GM21515 (cell line): ENCODE data around the gene AKAP6.

Experiments
- ATAC-seq: cut with Tn5 transposase; IDR thresholded peaks from one replicate; pipeline ENCODE4 v1.9.1; 2021; ENCODE audit not compliant: unreplicated experiment

The AKAP6 gene

DNA sequence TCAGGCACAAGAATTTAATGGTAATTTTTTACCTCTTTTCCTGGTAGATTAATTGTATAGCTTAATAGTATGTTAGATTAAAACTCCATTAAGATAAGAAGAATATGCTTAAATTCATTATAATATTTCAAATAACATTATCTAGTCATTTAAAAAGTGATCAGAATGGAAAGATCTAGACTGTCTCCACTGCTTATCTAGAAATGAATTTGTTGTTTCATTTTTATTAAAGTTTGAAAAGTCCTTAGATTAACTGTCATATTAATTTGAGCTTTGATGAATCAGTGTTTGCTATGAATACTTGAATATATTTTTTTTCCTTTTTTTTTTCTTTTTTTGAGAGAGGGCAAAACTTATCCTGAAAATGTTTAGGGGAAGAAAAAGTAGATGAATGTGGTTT lies 373.0 kb downstream of the AKAP6 start:
- ATAC-seq: no peak

GRCh38 chr14:32702562-32702961 lies 373.5 kb downstream of the AKAP6 start:
- ATAC-seq: peak; percentile 58

GRCh38 chr14:32703183-32703621 lies 374.1 kb downstream of the AKAP6 start:
- ATAC-seq: no peak

GRCh38 chr14:32706721-32707519 lies 377.8 kb downstream of the AKAP6 start:
- ATAC-seq: no peak

- no peak for ATAC-seq
Measured at GRCh38 chr14:32707742-32708500, 378.8 kb downstream of the AKAP6 start.

DNA sequence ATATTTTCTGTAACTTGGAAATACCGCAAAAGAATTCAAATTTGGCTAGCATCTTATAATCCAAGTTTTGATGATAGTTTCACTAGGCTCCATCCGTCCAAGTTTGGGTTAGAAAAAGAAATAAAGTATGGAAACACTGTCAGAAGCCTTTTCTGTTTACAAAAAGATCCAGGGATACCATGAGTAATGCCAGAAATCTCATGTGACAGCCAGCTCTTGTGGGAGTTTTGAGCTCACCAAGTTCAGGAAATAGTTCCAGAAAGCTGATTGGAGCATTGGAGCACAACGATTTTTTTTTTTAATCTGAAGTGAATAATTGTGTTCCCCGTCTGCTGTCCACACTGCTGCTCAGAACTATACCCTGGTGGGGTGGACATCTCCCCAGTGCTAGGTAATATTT lies 379.9 kb downstream of the AKAP6 start:
- ATAC-seq: no peak

DNA sequence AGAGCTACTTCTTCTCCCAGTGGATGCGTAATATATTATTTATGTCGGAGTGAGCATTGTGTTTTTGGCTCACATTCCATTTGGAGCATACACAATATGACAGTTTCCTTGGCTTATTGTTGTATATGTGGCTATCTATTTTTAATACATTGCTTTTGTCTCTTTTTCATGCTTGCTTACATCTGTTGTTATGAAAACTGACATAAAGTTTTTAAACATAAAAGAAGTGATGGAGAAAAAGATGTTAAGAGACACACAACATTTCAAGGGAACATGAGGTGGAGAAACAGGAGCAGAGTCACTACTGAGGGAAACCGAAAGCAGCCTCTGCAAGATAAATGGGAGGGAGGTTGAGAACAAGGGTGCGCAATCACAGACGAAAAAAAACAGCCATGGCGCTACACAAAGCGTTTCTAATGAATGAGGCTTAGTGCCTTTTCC lies 381.2 kb downstream of the AKAP6 start:
- ATAC-seq: no peak

DNA sequence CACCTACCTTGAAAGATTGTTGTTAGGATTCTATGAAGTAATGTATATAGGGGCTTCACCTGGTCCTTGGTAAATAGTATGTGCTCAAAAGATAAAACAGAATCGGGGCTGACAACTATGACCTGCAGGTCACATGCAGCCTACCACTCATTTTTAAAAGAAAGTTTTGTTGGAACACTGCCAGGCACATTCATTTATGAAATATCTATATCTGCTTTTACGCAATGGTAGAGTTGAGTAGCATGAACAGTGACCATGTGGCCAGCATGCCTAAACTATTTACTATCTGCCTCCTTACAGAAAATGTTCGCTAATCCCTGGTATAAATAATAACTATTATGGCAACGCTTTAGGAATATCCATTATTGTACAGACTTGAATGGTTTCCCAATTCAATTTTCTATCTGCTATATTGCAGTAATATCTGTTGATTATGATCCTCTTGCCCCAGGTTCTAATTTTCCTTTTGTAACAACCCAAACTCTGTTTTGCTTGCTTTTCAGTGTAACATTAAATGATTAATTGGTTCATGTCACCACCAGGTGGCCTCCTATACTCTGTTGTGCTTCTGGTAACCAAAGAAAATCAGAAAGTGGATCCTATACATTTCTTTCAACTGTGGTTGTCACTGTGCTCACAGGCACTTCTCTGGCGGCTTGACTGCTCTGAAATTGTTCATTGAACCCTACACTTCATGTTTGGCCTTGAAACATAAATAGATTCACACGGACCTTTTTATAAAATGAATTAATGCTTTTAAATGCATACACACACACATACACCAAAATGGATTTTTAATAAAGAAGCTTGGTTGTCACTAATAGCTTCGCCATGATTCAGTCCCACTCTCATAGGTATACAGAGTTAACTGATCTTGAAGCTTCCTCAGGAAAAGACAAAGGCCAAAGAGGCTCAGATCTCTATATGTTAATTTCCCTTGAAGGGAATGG lies 381.9 kb downstream of the AKAP6 start:
- ATAC-seq: no peak

DNA sequence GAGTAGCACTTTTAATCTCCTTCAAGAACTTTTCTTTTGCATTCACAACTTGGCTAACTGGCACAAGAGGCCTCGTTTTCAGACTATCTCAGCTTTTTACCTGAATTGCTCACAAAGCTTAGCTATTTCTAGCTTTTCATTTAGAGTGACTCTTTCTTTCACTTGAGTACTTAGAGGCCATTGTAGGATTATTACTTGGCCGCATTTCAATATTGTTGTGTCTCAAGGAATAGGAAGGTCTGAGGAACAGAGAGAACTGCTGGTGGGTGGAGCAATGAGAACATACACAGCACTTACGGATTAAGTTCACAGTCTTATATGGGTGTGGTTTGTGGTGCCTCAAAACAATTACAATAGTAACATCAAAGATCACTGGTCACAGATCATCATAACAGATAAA lies 384.8 kb downstream of the AKAP6 start:
- ATAC-seq: no peak

DNA sequence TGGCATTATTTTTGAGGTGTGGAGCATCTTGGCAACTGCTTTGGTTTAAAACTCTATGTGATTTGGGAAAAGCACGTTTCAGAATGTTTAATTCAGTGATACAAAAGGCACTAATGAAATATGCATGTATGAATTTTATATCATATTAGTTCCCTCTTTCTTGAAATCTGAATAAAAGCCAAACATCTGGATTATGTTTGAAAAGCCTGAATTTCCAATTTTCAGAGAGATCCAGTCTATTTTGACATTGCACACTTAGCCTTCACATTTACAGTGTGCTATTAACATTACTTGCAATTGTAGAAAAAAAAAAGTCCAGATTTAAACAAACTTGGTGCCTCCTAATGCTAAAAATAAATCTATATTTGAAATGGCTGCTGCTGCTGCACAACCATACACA lies 390.5 kb downstream of the AKAP6 start:
- ATAC-seq: no peak

DNA sequence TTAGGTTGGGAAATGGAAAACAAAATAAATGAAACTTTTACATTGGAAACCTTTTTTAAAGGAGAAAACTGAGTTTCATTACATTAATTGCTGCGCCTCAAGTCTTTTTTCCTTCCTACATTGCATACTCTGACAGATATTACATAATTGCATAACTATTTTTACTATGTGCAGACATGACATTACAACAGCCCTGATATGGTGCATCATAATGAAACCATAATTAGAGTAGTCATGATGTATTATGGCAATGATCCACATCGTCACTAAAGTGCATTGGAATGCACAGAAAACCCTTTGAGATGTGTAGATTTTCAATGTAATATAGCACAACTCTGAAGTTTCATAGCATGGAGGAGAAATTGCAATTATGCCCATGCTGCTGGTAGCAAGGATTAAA lies 391.8 kb downstream of the AKAP6 start:
- ATAC-seq: no peak

GRCh38 chr14:32722631-32723183 lies 393.6 kb downstream of the AKAP6 start:
- ATAC-seq: no peak

DNA sequence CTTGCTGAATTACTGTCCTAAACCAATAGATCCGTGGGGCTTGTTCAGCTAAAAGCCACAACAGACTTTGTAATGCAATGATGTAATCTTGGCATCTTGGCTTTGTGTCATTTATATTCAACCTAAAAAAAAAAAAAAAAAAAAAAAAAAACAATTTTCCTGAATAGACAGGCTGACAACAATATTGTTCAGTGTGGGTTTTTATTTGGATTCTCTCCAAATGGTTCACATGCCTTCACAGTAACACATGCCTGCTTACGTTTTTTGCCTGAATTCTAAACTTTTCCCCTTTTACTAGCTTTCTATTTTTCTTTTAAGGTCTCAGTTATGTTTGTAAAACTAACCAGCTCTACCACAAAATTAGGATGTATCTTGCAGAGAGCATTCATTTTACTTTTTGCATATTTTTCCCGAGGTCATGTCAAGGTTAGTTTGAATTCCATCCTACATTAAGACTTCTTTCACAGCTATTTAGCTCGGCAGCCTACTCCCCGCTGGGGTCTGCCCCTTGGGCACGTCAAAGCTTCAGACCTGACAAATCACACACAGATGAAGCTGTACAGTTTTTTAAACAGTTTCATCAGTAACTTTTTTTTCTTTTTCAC lies 395.9 kb downstream of the AKAP6 start:
- ATAC-seq: no peak

GRCh38 chr14:32726516-32726915 lies 397.4 kb downstream of the AKAP6 start:
- ATAC-seq: no peak

DNA sequence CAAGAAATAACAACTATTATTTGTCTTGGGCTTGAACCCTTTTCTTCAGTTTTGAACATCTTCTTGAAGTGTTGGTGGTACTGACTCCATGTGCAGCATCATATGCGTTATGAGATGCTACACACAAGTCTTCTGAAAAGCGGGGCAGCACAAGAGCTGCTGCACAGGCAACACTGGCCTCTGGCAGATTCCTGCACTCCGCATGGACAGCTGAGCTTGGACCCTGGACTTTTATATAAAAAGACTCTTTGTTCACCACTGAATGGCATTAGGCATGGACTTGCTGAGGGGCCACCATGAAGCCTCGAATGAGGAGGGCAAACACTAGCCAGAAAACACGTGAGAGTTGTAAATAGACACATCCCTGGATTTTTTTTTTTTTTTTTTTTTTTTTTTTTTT lies 398.7 kb downstream of the AKAP6 start:
- ATAC-seq: no peak

GRCh38 chr14:32728526-32728925 lies 399.4 kb downstream of the AKAP6 start:
- no peak for ATAC-seq

DNA sequence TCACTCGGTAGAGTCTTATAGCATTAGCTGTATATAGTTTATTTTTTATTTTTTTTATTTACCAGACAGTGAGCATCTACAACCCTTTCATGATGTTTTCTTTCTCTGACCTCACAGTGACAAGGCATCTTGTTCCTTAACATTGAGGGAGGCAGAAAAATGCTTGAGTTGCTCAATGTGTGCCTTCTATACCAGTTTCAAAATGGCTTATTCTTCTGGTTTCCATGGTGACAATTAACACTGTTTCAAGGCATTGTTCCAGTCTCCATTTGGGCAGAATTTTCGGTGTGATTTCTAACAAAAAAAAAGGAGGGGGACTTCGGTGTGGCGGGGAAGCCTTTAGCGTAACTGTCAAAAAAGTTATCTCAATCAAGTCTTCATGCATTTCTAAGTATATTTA lies 399.9 kb downstream of the AKAP6 start:
- no peak for ATAC-seq

- no peak for ATAC-seq
Measured at GRCh38 chr14:32731249-32731648, 402.2 kb downstream of the AKAP6 start.

DNA sequence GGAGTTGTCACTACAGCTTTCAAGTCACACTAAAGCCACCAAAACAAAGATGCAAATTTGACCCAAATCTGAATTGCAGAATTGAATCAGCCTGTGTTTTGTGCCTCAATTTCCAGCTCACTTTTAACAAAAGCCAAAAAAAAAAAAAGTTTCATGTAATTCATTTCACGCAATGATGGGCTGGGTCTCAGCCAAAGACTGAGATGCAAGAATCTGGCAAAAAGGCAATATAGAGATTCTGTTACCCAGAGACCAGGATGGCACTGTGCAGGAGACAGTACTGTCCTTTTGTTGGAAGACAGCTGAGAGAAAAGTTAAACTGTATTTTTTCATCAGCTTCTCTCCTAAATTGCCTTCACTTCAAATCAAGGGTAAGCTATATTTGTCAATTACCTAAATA lies 403.9 kb downstream of the AKAP6 start:
- ATAC-seq: no peak

DNA sequence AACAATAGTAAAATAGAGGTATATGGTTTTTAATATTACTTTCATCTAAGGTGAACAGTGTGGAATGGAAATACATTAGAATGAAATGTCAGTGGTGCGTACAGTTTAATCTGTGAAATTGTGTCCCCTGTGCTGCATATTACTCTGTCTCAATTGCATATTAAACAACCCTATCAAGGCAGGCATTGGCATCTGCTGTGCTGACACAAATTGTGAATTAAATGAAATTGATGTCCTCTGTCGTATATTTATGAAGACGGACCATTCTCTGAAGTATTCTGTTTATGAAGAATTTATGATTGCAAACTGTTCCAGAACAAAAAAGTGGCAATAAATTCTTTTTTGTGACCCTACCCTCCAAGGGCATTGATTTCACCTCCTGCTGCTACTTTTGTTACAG lies 405.2 kb downstream of the AKAP6 start:
- ATAC-seq: no peak

GRCh38 chr14:32737621-32738020 lies 408.5 kb downstream of the AKAP6 start:
- no peak for ATAC-seq
